Measurements from ENCODE around the gene MYD88. TPM values are rescaled to one million over a fixed set of nuclear protein-coding genes. Genes with fewer than 3 reads are reported as not detected.

The MYD88 gene
- total RNA-seq, 4 donors from 2014 or later, result 32.6 to 109 (median 45.8) TPM

GRCh38 chr3:38098376-38098723, 40.1 kb upstream of the MYD88 start:
- TF ChIP-seq CTCF (IDR thresholded peaks at IDR 0.05; ENCODE audit: low read depth), result no peak

- TF ChIP-seq CTCF (IDR thresholded peaks at IDR 0.05; ENCODE audit: low read depth), result no peak
Observed at GRCh38 chr3:38099518-38099917, 38.9 kb upstream of the MYD88 start.

GRCh38 chr3:38100498-38100897, 38.0 kb upstream of the MYD88 start:
- no peak for TF ChIP-seq CTCF (IDR thresholded peaks at IDR 0.05; ENCODE audit: low read depth)

GRCh38 chr3:38101811-38102443, 36.5 kb upstream of the MYD88 start:
- no peak for TF ChIP-seq CTCF (IDR thresholded peaks at IDR 0.05; ENCODE audit: low read depth)

GRCh38 chr3:38102444-38102814, 36.0 kb upstream of the MYD88 start:
- TF ChIP-seq CTCF (IDR thresholded peaks at IDR 0.05; ENCODE audit: low read depth), result no peak

- TF ChIP-seq CTCF (IDR thresholded peaks at IDR 0.05; ENCODE audit: low read depth), result no peak
Observed at GRCh38 chr3:38105525-38105924, 32.9 kb upstream of the MYD88 start.

- TF ChIP-seq CTCF (IDR thresholded peaks at IDR 0.05; ENCODE audit: low read depth), result no peak
Observed at GRCh38 chr3:38107911-38108648, 30.4 kb upstream of the MYD88 start.
